HepG2 (cell line): ENCODE measurements around the gene KCNT1. TPM values are rescaled to one million over a fixed set of nuclear protein-coding genes. Genes with fewer than 3 reads are reported as not detected.

ENCODE experiments used
- ARNT ChIP-seq: fragments of 450-650 bp; IDR thresholded peaks from 2 replicates; pipeline ENCODE4 v1.6.1; 2017
- SETDB1 ChIP-seq: sonication (generic); formaldehyde crosslinking; IDR thresholded peaks from 2 replicates; pipeline ENCODE4 v1.5.1; 2020; ENCODE audit warnings: missing genetic modification reagents, mild to moderate bottlenecking, borderline replicate concordance
- ZNF441 ChIP-seq: sonication (generic); formaldehyde crosslinking; IDR thresholded peaks from 2 replicates; pipeline ENCODE4 v1.7.0; 2021; ENCODE audit warnings: missing genetic modification reagents, borderline replicate concordance
- ZNF660 ChIP-seq: sonication (generic); formaldehyde crosslinking; IDR thresholded peaks from 2 replicates; pipeline ENCODE4 v1.5.1; 2020; ENCODE audit warnings: mild to moderate bottlenecking, low read depth, missing genetic modification reagents, borderline replicate concordance
- ZNF879 ChIP-seq: sonication (generic); formaldehyde crosslinking; IDR thresholded peaks from 2 replicates; pipeline ENCODE4 v1.8.1; 2023; ENCODE audit warnings: missing genetic modification reagents
- polyA plus RNA-seq, 8 experiments: library from polyadenylated mRNA; depleted of rRNA in 3 of 8; stranded (reverse) in 7 of 8; unstranded in 1 of 8; fragments of >200 nt; fragmentation: Illumina TruSeq in 4 of 8; extraction: Trizol in 4 of 8; gene quantifications; 2 replicates each; pipeline versions ENCODE4 v1.2.1 to v1.2.3, GENCODE V29; 2011 to 2016; ENCODE audit warnings: low read depth in 4 of 8, missing spikeins in 1 of 8, mixed read lengths in 1 of 8; ENCODE audit not compliant: insufficient read depth in 1 of 8
- total RNA-seq, 5 experiments: library from RNA; depleted of rRNA; stranded (reverse); fragments of >200 nt; fragmentation: Illumina TruSeq; extraction: Trizol; gene quantifications; 2 replicates each; pipeline ENCODE4 v1.2.3, GENCODE V29; 2016; ENCODE audit warnings: low read depth in 1 of 5
- TF ChIP-seq, protein P1 (sequence below), 2 experiments: fragments of 450-650 bp in 1 of 2; sonication (generic) in 1 of 2; formaldehyde crosslinking in 1 of 2; IDR thresholded peaks; 2 replicates each; pipeline versions ENCODE4 v1.6.1 to v1.8.0; 2016 to 2022; ENCODE audit warnings: antibody characterized with exemption in 1 of 2, mild to moderate bottlenecking in 1 of 2, missing genetic modification reagents in 1 of 2

Gene KCNT1
- total and polyA plus RNA-seq, 2 of the 13 experiments (the other 11 are each of a cell fraction or from before 2014, with no cell fraction given), result not detected

DNA sequence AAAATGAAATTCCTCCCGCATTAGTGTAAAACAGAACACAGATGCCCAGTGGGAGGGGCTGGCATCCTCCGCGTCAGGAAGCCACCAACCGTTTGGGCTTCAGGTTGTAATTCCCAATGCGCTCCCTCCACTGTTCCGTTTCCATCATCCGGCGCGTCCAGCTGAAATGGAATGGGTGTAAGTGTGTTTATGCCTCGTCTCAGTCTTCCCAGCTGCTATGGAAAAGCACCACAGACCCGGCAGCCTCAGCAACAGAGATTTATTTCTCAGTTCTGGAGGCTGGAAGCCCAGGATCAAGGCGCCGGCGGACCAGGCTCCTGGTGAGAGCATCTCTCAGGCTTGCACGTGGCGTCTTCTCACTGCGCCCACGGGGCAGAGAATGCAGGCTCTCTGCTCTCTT lies 20.4 kb downstream of the KCNT1 start (continued):
- TF ChIP-seq ZNF879 (no peak), ZNF660 (CRISPR knock-in tag) (no peak), ZNF441 (no peak), SETDB1 (CRISPR knock-in tag) (no peak), ARNT (no peak)
- TF ChIP-seq, protein P1, sequence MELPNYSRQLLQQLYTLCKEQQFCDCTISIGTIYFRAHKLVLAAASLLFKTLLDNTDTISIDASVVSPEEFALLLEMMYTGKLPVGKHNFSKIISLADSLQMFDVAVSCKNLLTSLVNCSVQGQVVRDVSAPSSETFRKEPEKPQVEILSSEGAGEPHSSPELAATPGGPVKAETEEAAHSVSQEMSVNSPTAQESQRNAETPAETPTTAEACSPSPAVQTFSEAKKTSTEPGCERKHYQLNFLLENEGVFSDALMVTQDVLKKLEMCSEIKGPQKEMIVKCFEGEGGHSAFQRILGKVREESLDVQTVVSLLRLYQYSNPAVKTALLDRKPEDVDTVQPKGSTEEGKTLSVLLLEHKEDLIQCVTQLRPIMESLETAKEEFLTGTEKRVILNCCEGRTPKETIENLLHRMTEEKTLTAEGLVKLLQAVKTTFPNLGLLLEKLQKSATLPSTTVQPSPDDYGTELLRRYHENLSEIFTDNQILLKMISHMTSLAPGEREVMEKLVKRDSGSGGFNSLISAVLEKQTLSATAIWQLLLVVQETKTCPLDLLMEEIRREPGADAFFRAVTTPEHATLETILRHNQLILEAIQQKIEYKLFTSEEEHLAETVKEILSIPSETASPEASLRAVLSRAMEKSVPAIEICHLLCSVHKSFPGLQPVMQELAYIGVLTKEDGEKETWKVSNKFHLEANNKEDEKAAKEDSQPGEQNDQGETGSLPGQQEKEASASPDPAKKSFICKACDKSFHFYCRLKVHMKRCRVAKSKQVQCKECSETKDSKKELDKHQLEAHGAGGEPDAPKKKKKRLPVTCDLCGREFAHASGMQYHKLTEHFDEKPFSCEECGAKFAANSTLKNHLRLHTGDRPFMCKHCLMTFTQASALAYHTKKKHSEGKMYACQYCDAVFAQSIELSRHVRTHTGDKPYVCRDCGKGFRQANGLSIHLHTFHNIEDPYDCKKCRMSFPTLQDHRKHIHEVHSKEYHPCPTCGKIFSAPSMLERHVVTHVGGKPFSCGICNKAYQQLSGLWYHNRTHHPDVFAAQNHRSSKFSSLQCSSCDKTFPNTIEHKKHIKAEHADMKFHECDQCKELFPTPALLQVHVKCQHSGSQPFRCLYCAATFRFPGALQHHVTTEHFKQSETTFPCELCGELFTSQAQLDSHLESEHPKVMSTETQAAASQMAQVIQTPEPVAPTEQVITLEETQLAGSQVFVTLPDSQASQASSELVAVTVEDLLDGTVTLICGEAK (IDR thresholded peaks at IDR 0.05), result no peak
- TF ChIP-seq, protein P1 (CRISPR knock-in tag; IDR thresholded peaks at IDR 0.05), result no peak
